ENCODE data around the gene KIAA0753. TPM values are rescaled to one million over a fixed set of nuclear protein-coding genes. Genes with fewer than 3 reads are reported as not detected.

The KIAA0753 gene
- total and polyA plus RNA-seq, 10 of the 15 experiments (the other 5 are each of a cell fraction or from before 2014, with no cell fraction given) = 2.2 to 15.2 (median 7.7) TPM

GRCh38 chr17:6554342-6554741 lies 86.2 kb downstream of the KIAA0753 start (continued):
- TF ChIP-seq PAX5 (IDR thresholded peaks at IDR 0.05; ENCODE audit: borderline replicate concordance, low read depth, low read length) = no peak

DNA sequence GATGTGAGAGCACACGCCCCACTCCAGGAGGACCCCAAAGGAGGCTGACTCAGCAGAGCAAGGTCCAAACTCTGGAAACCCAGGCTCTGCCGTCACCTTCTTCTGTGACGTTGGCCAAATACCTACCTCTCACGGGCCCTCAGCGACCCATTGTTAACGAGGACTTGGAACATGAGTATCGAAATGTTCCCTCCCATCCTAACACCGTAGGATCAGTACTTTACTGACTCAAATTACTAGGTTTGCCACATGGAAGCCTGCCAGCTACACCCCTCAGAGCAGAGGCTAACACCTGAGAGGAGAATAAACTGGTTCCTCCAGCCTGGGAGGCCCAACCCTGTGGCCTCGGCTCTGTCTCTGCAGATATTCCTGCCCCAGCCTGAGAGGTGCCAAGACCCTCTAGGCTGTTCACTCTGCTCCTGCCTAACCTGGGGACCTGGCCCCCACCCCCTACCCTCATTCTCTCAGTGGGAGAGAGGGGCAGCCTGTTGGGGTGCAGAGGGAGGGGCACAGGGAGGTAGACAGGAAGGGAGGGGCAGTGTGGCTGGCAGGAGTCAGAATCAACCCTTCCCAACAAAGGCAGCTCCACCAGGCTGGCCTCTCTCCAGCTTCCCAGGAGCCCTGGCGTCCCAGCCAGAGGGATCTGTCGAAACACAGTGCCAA lies 88.5 kb downstream of the KIAA0753 start:
- no peak for DNase-seq (ENCODE audit: low read depth, low spot score)
- in situ Hi-C loops (cut with MboI) (no loop called here), intact Hi-C loops (cut with micrococcal nuclease; ENCODE audit: unreplicated experiment) (no loop called here)
- ChIA-PET SMC1A (ENCODE audit: uncharacterized antibody, unreplicated experiment) (no interaction called here), POLR2A (no interaction called here), RAD21 (ENCODE audit: unreplicated experiment) (no interaction called here), CTCF (no interaction called here)
- BruUV-seq (replicated peaks) = no TSS peak
- Histone ChIP-seq H3K4me3 (no peak overlapping the region), H3K4me1 (ENCODE audit: control insufficient read depth, insufficient read depth, low read length) (peaks cover 12% of the 10 kb centered on the region), H3K36me3 (ENCODE audit: control insufficient read depth in 2 of 2, insufficient read depth in 2 of 2, low read length in 1 of 2) (no peaks in the 10 kb centered on the region), H3K9ac (ENCODE audit: control insufficient read depth, insufficient read depth, low read length) (no peak overlapping the region), H3K9me3 (replicated peaks; ENCODE audit: control insufficient read depth, insufficient read depth, low read length) (no peaks in the 10 kb centered on the region), H4K20me1 (ENCODE audit: control insufficient read depth, insufficient read depth) (no peaks in the 10 kb centered on the region; the same call in 1 of the 2 replicates), H3K4me2 (ENCODE audit: control insufficient read depth, insufficient read depth) (no peak overlapping the region), H3K27ac (ENCODE audit: control insufficient read depth, insufficient read depth) (no peak overlapping the region), H3K79me2 (ENCODE audit: control insufficient read depth, insufficient read depth, low read length) (no peaks in the 10 kb centered on the region), H3K27me3 (replicated peaks in 1 of 2; ENCODE audit: control insufficient read depth in 2 of 2, insufficient read depth in 2 of 2, low read length in 1 of 2) (peaks cover 8 to 16% of the 10 kb centered on the region in 2 experiments; a peak in 3 of 4 replicates), H2AFZ (ENCODE audit: control insufficient read depth, low read depth, low read length) (no peak overlapping the region)
- TF ChIP-seq KAT2A (conservative IDR thresholded peaks at IDR 0.05; ENCODE audit: control insufficient read depth, low read depth, low read length) = no peak
- no peak for TF ChIP-seq KDM1A (IDR thresholded peaks at IDR 0.05; ENCODE audit: borderline replicate concordance)
- TF ChIP-seq BMI1 (IDR thresholded peaks at IDR 0.05; ENCODE audit: borderline replicate concordance) = no peak
- no peak for TF ChIP-seq CHD4 (IDR thresholded peaks at IDR 0.05)
- no peak for TF ChIP-seq ZNF384 (IDR thresholded peaks at IDR 0.05; ENCODE audit: borderline replicate concordance, low read depth, low read length)
- no peak for TF ChIP-seq EED (IDR thresholded peaks at IDR 0.05; ENCODE audit: low read depth)
- TF ChIP-seq E4F1 (IDR thresholded peaks at IDR 0.05; ENCODE audit: borderline replicate concordance, partially characterized antibody) = no peak
- TF ChIP-seq CBX5 (IDR thresholded peaks at IDR 0.05; ENCODE audit: low read depth) = no peak
- TF ChIP-seq, protein P1, sequence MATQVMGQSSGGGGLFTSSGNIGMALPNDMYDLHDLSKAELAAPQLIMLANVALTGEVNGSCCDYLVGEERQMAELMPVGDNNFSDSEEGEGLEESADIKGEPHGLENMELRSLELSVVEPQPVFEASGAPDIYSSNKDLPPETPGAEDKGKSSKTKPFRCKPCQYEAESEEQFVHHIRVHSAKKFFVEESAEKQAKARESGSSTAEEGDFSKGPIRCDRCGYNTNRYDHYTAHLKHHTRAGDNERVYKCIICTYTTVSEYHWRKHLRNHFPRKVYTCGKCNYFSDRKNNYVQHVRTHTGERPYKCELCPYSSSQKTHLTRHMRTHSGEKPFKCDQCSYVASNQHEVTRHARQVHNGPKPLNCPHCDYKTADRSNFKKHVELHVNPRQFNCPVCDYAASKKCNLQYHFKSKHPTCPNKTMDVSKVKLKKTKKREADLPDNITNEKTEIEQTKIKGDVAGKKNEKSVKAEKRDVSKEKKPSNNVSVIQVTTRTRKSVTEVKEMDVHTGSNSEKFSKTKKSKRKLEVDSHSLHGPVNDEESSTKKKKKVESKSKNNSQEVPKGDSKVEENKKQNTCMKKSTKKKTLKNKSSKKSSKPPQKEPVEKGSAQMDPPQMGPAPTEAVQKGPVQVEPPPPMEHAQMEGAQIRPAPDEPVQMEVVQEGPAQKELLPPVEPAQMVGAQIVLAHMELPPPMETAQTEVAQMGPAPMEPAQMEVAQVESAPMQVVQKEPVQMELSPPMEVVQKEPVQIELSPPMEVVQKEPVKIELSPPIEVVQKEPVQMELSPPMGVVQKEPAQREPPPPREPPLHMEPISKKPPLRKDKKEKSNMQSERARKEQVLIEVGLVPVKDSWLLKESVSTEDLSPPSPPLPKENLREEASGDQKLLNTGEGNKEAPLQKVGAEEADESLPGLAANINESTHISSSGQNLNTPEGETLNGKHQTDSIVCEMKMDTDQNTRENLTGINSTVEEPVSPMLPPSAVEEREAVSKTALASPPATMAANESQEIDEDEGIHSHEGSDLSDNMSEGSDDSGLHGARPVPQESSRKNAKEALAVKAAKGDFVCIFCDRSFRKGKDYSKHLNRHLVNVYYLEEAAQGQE (IDR thresholded peaks at IDR 0.05; ENCODE audit: low read depth, low read length) = no peak
- TF ChIP-seq RBBP5 (conservative IDR thresholded peaks at IDR 0.05) = no peak
- TF ChIP-seq TCF12 (IDR thresholded peaks at IDR 0.05; ENCODE audit: low read depth, low read length) = no peak
- no peak for FAIRE-seq
- WGBS (ENCODE audit: insufficient coverage, insufficient replicate concordance, low lambda C conversion rate, missing lambda C conversion rate) = 49% methylated on average over 11 of the region's 11 CpGs
- no peak for ATAC-seq
